Measurements from ENCODE around the gene PRRT4.

The PRRT4 gene

GRCh38 chr7:128370491-128370890 lies 9.0 kb upstream of the PRRT4 start:
- Histone ChIP-seq H3K4ac (ENCODE audit: low read depth in 1 of 2, low read length in 2 of 2) (no peak overlapping the region), H2AK5ac (ENCODE audit: low read length, severe bottlenecking) (no peak overlapping the region), H2BK120ac (ENCODE audit: low read depth, low read length) (no peak overlapping the region), H3K36me3 (ENCODE audit: control insufficient read depth in 1 of 2, insufficient read depth in 2 of 2, low read depth in 1 of 2, low read length in 2 of 2) (no peaks in the 10 kb centered on the region), H3K23ac (ENCODE audit: low read length in 2 of 2) (no peak overlapping the region), H3K14ac (ENCODE audit: low read length in 2 of 2) (no peak overlapping the region), H3K4me3 (ENCODE audit: insufficient read depth in 1 of 2, low read depth in 1 of 2, low read length in 2 of 2) (no peak overlapping the region), H2BK5ac (ENCODE audit: low read depth, low read length, poor library complexity, severe bottlenecking) (no peak overlapping the region), H4K8ac (ENCODE audit: low read length) (no peak overlapping the region), H3K27me3 (ENCODE audit: control insufficient read depth in 1 of 2, insufficient read depth in 1 of 2, low read length in 2 of 2) (peaks cover 14 to 33% of the 10 kb centered on the region in 2 experiments), H4K91ac (ENCODE audit: low read length) (no peak overlapping the region), H3K27ac (ENCODE audit: low read length, poor library complexity, severe bottlenecking) (no peak overlapping the region), H2BK12ac (ENCODE audit: low read length in 2 of 2) (no peak overlapping the region), H2BK15ac (ENCODE audit: low read depth, poor library complexity, severe bottlenecking) (no peak overlapping the region), H3K9ac (ENCODE audit: low read length) (no peak overlapping the region), H3K18ac (ENCODE audit: low read depth in 1 of 2, low read length in 2 of 2) (no peak overlapping the region), H3K4me2 (ENCODE audit: low read length, poor library complexity, severe bottlenecking) (no peak overlapping the region), H2AFZ (ENCODE audit: low read depth, low read length) (no peak overlapping the region), H3K79me1 (replicated peaks; ENCODE audit: low read length, poor library complexity, severe bottlenecking) (no peaks in the 10 kb centered on the region), H3K4me1 (ENCODE audit: control insufficient read depth, insufficient read depth, low read depth, low read length) (no peaks in the 10 kb centered on the region), H3K9me3 (ENCODE audit: control insufficient read depth, low read length) (no peaks in the 10 kb centered on the region)
- WGBS = 100% methylated on average over 1 of the region's 4 CpGs
- no peak for DNase-seq

DNA sequence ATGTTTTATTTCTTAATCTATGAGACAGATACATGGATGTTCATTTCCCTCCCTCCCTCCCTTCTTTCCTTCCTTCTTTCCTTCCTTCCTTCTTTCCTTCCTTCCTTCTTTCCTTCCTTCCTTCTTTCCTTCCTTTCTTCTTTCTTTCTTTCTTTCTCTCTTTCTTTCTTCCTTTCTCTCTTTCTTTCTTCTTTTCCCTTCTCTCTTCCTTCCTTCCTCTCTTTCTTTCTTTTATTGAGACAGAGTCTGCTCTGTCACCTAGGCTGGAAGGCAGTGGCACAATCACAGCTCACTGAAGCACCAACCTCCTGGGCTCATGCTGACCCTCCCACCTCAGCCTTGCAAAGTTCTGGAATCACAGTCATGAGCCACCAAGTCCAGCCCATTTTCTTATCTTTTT lies 5.5 kb upstream of the PRRT4 start:
- Histone ChIP-seq H3K9ac (ENCODE audit: low read length) (no peak overlapping the region), H2BK5ac (ENCODE audit: low read depth, low read length, poor library complexity, severe bottlenecking) (no peak overlapping the region), H3K18ac (ENCODE audit: low read depth in 1 of 2, low read length in 2 of 2) (no peak overlapping the region), H2AK5ac (ENCODE audit: low read length, severe bottlenecking) (no peak overlapping the region), H3K14ac (ENCODE audit: low read length in 2 of 2) (no peak overlapping the region), H4K91ac (ENCODE audit: low read length) (no peak overlapping the region), H4K8ac (ENCODE audit: low read length) (no peak overlapping the region), H3K23ac (ENCODE audit: low read length in 2 of 2) (no peak overlapping the region), H2BK12ac (ENCODE audit: low read length in 2 of 2) (no peak overlapping the region), H2BK15ac (ENCODE audit: low read depth, poor library complexity, severe bottlenecking) (no peak overlapping the region), H2BK120ac (ENCODE audit: low read depth, low read length) (no peak overlapping the region), H3K9me3 (ENCODE audit: control insufficient read depth, low read length) (no peaks in the 10 kb centered on the region), H3K27me3 (ENCODE audit: control insufficient read depth in 1 of 2, insufficient read depth in 1 of 2, low read length in 2 of 2) (peaks cover 48 to 51% of the 10 kb centered on the region in 2 experiments), H3K4me3 (ENCODE audit: insufficient read depth in 1 of 2, low read depth in 1 of 2, low read length in 2 of 2) (no peak overlapping the region), H3K4me2 (ENCODE audit: low read length, poor library complexity, severe bottlenecking) (no peak overlapping the region), H3K36me3 (ENCODE audit: control insufficient read depth in 1 of 2, insufficient read depth in 2 of 2, low read depth in 1 of 2, low read length in 2 of 2) (no peaks in the 10 kb centered on the region), H3K4ac (ENCODE audit: low read depth in 1 of 2, low read length in 2 of 2) (no peak overlapping the region), H3K79me1 (replicated peaks; ENCODE audit: low read length, poor library complexity, severe bottlenecking) (no peaks in the 10 kb centered on the region), H3K27ac (ENCODE audit: low read length, poor library complexity, severe bottlenecking) (no peak overlapping the region), H2AFZ (ENCODE audit: low read depth, low read length) (no peak overlapping the region), H3K4me1 (ENCODE audit: control insufficient read depth, insufficient read depth, low read depth, low read length) (no peaks in the 10 kb centered on the region)
- DNase-seq = no peak

- no peaks in the 10 kb centered on the region for H3K36me3 ChIP-seq (ENCODE audit: control insufficient read depth in 1 of 2, insufficient read depth in 2 of 2, low read depth in 1 of 2, low read length in 2 of 2)
- H3K18ac ChIP-seq (ENCODE audit: low read depth in 1 of 2, low read length in 2 of 2) = no peak overlapping the region
- H3K79me1 ChIP-seq (replicated peaks; ENCODE audit: low read length, poor library complexity, severe bottlenecking) = no peaks in the 10 kb centered on the region
- H3K4ac ChIP-seq (ENCODE audit: low read depth in 1 of 2, low read length in 2 of 2) = no peak overlapping the region
- H2BK120ac ChIP-seq (ENCODE audit: low read depth, low read length) = no peak overlapping the region
- no peak overlapping the region for H2BK15ac ChIP-seq (ENCODE audit: low read depth, poor library complexity, severe bottlenecking)
- H3K9ac ChIP-seq (ENCODE audit: low read length) = no peak overlapping the region
- no peaks in the 10 kb centered on the region for H3K9me3 ChIP-seq (ENCODE audit: control insufficient read depth, low read length)
- H4K91ac ChIP-seq (ENCODE audit: low read length) = no peak overlapping the region
- no peak overlapping the region for H2BK5ac ChIP-seq (ENCODE audit: low read depth, low read length, poor library complexity, severe bottlenecking)
- no peak overlapping the region for H2AK5ac ChIP-seq (ENCODE audit: low read length, severe bottlenecking)
- no peak overlapping the region for H2BK12ac ChIP-seq (ENCODE audit: low read length in 2 of 2)
- 58% methylated on average over 1 of the region's 1 CpG for WGBS
- H3K14ac ChIP-seq (ENCODE audit: low read length in 2 of 2) = no peak overlapping the region
- DNase-seq = no peak
- H3K27me3 ChIP-seq (ENCODE audit: control insufficient read depth in 1 of 2, insufficient read depth in 1 of 2, low read length in 2 of 2) = peaks cover 51 to 53% of the 10 kb centered on the region in 2 experiments
- H3K27ac ChIP-seq (ENCODE audit: low read length, poor library complexity, severe bottlenecking) = no peak overlapping the region
- H3K4me3 ChIP-seq (ENCODE audit: insufficient read depth in 1 of 2, low read depth in 1 of 2, low read length in 2 of 2) = no peak overlapping the region
- no peak overlapping the region for H2AFZ ChIP-seq (ENCODE audit: low read depth, low read length)
- no peak overlapping the region for H3K4me2 ChIP-seq (ENCODE audit: low read length, poor library complexity, severe bottlenecking)
- no peak overlapping the region for H4K8ac ChIP-seq (ENCODE audit: low read length)
- peaks cover 6% of the 10 kb centered on the region for H3K4me1 ChIP-seq (ENCODE audit: control insufficient read depth, insufficient read depth, low read depth, low read length)
- H3K23ac ChIP-seq (ENCODE audit: low read length in 2 of 2) = no peak overlapping the region
These were observed 4.8 kb upstream of the PRRT4 start for GRCh38 chr7:128366300-128366699.

DNA sequence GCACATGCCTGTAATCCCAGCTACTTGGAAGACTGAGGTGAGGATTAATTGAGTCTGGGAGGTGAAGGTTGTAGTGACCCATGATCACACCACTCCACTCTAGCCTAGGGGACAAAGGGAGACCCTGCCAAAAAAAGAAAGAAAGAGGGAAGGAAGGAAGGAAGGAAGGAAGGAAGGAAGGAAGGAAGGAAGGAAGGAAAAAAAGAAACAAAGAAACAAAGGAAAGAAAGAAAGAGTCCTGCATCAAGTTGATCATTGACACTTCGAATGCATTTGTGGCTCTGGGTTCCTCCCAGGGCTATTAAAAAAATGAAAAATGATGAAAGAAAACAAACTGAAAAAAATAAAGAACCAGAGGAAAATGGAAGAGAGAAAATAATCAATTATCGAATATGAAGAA lies 3.9 kb upstream of the PRRT4 start:
- no peak overlapping the region for H2AK5ac ChIP-seq (ENCODE audit: low read length, severe bottlenecking)
- 58% methylated on average over 1 of the region's 2 CpGs for WGBS
- no peak overlapping the region for H4K8ac ChIP-seq (ENCODE audit: low read length)

More for the DNA sequence above, 3.9 kb upstream of the PRRT4 start:
- no peak overlapping the region for H2AFZ ChIP-seq (ENCODE audit: low read depth, low read length)
- no peak overlapping the region for H2BK120ac ChIP-seq (ENCODE audit: low read depth, low read length)
- H3K27me3 ChIP-seq (ENCODE audit: control insufficient read depth in 1 of 2, insufficient read depth in 1 of 2, low read length in 2 of 2) = peaks cover 56 to 58% of the 10 kb centered on the region in 2 experiments
- H2BK15ac ChIP-seq (ENCODE audit: low read depth, poor library complexity, severe bottlenecking) = no peak overlapping the region
- H3K14ac ChIP-seq (ENCODE audit: low read length in 2 of 2) = no peak overlapping the region
- no peaks in the 10 kb centered on the region for H3K36me3 ChIP-seq (ENCODE audit: control insufficient read depth in 1 of 2, insufficient read depth in 2 of 2, low read depth in 1 of 2, low read length in 2 of 2)
- no peak overlapping the region for H4K91ac ChIP-seq (ENCODE audit: low read length)
- no peak for DNase-seq
- H3K23ac ChIP-seq (ENCODE audit: low read length in 2 of 2) = no peak overlapping the region
- H2BK5ac ChIP-seq (ENCODE audit: low read depth, low read length, poor library complexity, severe bottlenecking) = no peak overlapping the region
- H3K79me1 ChIP-seq (replicated peaks; ENCODE audit: low read length, poor library complexity, severe bottlenecking) = no peaks in the 10 kb centered on the region
- H3K18ac ChIP-seq (ENCODE audit: low read depth in 1 of 2, low read length in 2 of 2) = no peak overlapping the region
- H3K27ac ChIP-seq (ENCODE audit: low read length, poor library complexity, severe bottlenecking) = no peak overlapping the region
- H3K9ac ChIP-seq (ENCODE audit: low read length) = no peak overlapping the region
- H3K4me3 ChIP-seq (ENCODE audit: insufficient read depth in 1 of 2, low read depth in 1 of 2, low read length in 2 of 2) = no peak overlapping the region
- no peak overlapping the region for H3K4ac ChIP-seq (ENCODE audit: low read depth in 1 of 2, low read length in 2 of 2)
- H2BK12ac ChIP-seq (ENCODE audit: low read length in 2 of 2) = no peak overlapping the region
- H3K4me1 ChIP-seq (ENCODE audit: control insufficient read depth, insufficient read depth, low read depth, low read length) = peaks cover 15% of the 10 kb centered on the region
- H3K9me3 ChIP-seq (ENCODE audit: control insufficient read depth, low read length) = no peaks in the 10 kb centered on the region
- H3K4me2 ChIP-seq (ENCODE audit: low read length, poor library complexity, severe bottlenecking) = no peak overlapping the region

Data from mesenchymal stem cell (in vitro differentiated cells and primary cell).